ENCODE data around the gene IARS2. TPM values are rescaled to one million over a fixed set of nuclear protein-coding genes. Genes with fewer than 3 reads are reported as not detected.

Gene IARS2
- total and polyA plus RNA-seq, 8 donors, result 7.6 to 30.5 (median 20.6) TPM

- H3K27ac ChIP-seq, result no peak overlapping the region
- ATAC-seq (no peak), FAIRE-seq (no peak), DNase-seq (no peak)
- H3K4me1 ChIP-seq, result no peaks in the 10 kb centered on the region
- intact Hi-C loops (cut with DNase I), result no loop called here
- H3K36me3 ChIP-seq, result peaks cover 0 to 6% (median 0%) of the 10 kb centered on the region in 3 donors
- H3K27me3 ChIP-seq, result no peaks in the 10 kb centered on the region
- no peaks in the 10 kb centered on the region for H3K9me3 ChIP-seq
- no peak overlapping the region for H3K4me3 ChIP-seq
- WGBS, 2 donors, result 69 to 78% methylated on average over 1 of the region's 1 CpG
- no peak for TF ChIP-seq CTCF (IDR thresholded peaks at IDR 0.05)
Measured at GRCh38 chr1:220182111-220182510, 88.2 kb downstream of the IARS2 start.

- no peak overlapping the region for H3K27ac ChIP-seq
- FAIRE-seq, result no peak
- no peaks in the 10 kb centered on the region for H3K4me1 ChIP-seq
- H3K36me3 ChIP-seq, result peaks cover 0 to 6% (median 0%) of the 10 kb centered on the region in 3 donors
- intact Hi-C loops (cut with DNase I), result no loop called here
- H3K4me3 ChIP-seq, result no peak overlapping the region
- H3K9me3 ChIP-seq, result no peaks in the 10 kb centered on the region
- TF ChIP-seq CTCF (IDR thresholded peaks at IDR 0.05), result no peak
- no peaks in the 10 kb centered on the region for H3K27me3 ChIP-seq
- WGBS, 2 donors, result 70 to 77% methylated on average over 2 of the region's 2 CpGs
- ATAC-seq, result no peak
- DNase-seq, result no peak
Measured at GRCh38 chr1:220182656-220183055, 88.7 kb downstream of the IARS2 start.

GRCh38 chr1:220184506-220184905 is 90.6 kb downstream of the IARS2 start:
- FAIRE-seq (no peak), ATAC-seq (no peak), DNase-seq (no peak)
- Histone ChIP-seq H3K27ac (no peak overlapping the region), H3K4me3 (no peak overlapping the region), H3K27me3 (no peaks in the 10 kb centered on the region), H3K9me3 (no peaks in the 10 kb centered on the region), H3K4me1 (no peaks in the 10 kb centered on the region), H3K36me3 (peaks cover 0 to 8% (median 7%) of the 10 kb centered on the region in 3 donors)
- 92 to 95% methylated on average over 1 of the region's 1 CpG for WGBS, 2 donors
- intact Hi-C loops (cut with DNase I), result no loop called here
- no peak for TF ChIP-seq CTCF (IDR thresholded peaks at IDR 0.05)

- peaks cover 0 to 8% (median 7%) of the 10 kb centered on the region in 3 donors for H3K36me3 ChIP-seq
Measured at GRCh38 chr1:220186752-220187151, 92.8 kb downstream of the IARS2 start.

More at GRCh38 chr1:220186752-220187151, 92.8 kb downstream of the IARS2 start:
- intact Hi-C loops (cut with DNase I), result no loop called here
- no peak for TF ChIP-seq CTCF (IDR thresholded peaks at IDR 0.05)
- no peaks in the 10 kb centered on the region for H3K27me3 ChIP-seq
- no peaks in the 10 kb centered on the region for H3K4me1 ChIP-seq
- 84 to 85% methylated on average over 2 of the region's 2 CpGs for WGBS, 2 donors
- H3K9me3 ChIP-seq, result no peaks in the 10 kb centered on the region
- FAIRE-seq (no peak), ATAC-seq (no peak), DNase-seq (no peak)
- H3K27ac ChIP-seq, result no peak overlapping the region
- H3K4me3 ChIP-seq, result no peak overlapping the region

Data from pancreas (tissue), 10 donors.